Placental epithelial cell (primary cell): Measurements from ENCODE around the gene NGFR. TPM values are rescaled to one million over a fixed set of nuclear protein-coding genes. Genes with fewer than 3 reads are reported as not detected.

Experiments
- small RNA-seq: library from RNA; depleted of rRNA; stranded (forward); fragments of <200 nt; gene quantifications from one replicate; pipeline ENCODE3, GENCODE V24; 2012
- total RNA-seq: library from RNA; depleted of rRNA; stranded (reverse); fragments of >200 nt; gene quantifications from 2 replicates; pipeline ENCODE4 v1.2.3, GENCODE V29; 2012

Gene NGFR
- total RNA-seq: not detected in 2 replicates

GRCh38 chr17:49494986-49495841, at the start of gene NGFR:
Gene NGFR, plus strand, starts transcription at chr17:49495293. Its CDS starts 125 bp downstream, at chr17:49495418.

Small RNA genes lying within 50 kb of the gene (small RNA-seq; reads per million reads assigned to genes)
- not detected for gene MIR6165

Other genes with a start within 250 kb of the NGFR start
- gene ZNF652, start 133.0 kb upstream of the NGFR start, total RNA-seq: 37.7 and 40.0 TPM in 2 replicates
- 48.3 and 153 TPM in 2 replicates for gene PHB1, start 80.4 kb upstream of the NGFR start, total RNA-seq
- 2.0 and 2.1 TPM in 2 replicates for gene NXPH3, start 80.6 kb downstream of the NGFR start, total RNA-seq
- 61.1 and 69.5 TPM in 2 replicates for gene SPOP, start 182.8 kb downstream of the NGFR start, total RNA-seq
- 44.8 and 90.1 TPM in 2 replicates for gene SLC35B1, start 212.7 kb downstream of the NGFR start, total RNA-seq